Globus pallidus (tissue), 1 donor: Measurements from ENCODE around the gene EPB41L4A.

Source experiments
- DNase-seq: peaks from one replicate; pipeline ENCODE4 v3.0.0-alpha.2; 2015; ENCODE audit warnings: low spot score

The EPB41L4A gene

GRCh38 chr5:112154940-112155686 is 264.0 kb downstream of the EPB41L4A start:
- DNase-seq, result no peak

GRCh38 chr5:112149727-112150126 is 269.4 kb downstream of the EPB41L4A start:
- DNase-seq, result no peak

DNA sequence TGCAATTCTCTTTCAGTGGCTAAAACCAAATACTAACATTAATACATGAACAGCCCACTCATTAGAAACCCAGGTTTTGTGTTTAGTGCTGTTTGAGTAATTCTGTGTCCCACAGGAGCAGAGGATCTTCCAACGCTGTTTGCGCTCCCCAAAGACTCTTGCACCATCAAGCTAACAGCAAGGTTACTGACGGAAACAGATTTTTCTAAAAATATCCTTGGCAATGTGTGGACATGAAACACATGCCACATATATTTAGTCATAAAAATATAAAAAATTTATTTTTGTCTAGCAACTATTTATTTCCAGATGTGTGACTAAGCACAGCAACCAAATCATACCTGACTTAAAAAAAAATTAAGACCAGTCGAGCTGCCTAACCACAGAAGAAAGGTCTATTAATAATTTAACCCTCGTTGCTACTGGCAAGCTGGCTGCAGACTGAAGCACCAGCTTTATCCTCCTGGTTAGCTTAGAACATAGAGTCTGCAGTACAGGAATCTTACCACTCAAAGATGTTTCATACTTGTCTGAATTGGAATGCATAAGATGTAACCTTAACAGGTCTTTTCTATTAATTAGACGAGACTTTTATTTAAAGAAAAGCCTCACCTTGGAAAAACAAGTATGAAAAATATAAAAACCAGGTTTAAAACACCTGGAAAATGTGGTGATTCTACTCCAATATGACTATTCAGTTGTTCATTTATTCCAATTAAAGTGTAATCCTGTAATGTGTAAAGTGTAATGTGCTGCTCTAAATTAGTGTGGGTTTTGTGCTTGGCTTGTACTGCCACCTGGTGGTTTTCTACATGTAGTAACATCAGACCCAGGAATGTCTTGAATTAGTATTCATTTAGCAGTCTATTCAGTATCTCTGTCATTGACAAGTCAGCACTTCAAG is 272.5 kb downstream of the EPB41L4A start:
- DNase-seq, result peak; percentile 74

GRCh38 chr5:112143690-112144089 is 275.4 kb downstream of the EPB41L4A start:
- DNase-seq, result no peak

DNA sequence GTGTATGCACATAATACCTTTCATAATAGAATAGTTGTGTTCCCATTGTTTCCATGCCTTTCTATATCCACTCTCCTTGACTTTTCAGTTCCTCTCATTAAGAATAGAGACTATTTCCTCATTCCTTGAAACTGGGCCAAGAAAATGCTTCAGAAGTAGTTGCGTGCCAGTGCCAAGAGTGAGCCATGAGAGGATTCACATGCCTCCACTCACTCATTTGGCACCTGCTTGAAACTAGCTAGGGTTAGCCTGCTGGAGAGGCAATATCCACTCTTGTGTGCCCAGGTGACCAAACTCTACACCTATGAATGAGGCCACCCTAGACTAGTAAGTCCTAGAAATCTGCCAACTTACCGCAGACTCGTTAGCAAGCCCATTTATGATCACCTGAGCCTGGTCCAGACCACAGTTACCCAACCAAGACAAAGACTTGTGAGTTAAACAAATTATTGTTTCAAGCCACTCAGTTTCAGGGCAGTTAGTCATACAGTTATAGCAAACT is 276.3 kb downstream of the EPB41L4A start:
- no peak for DNase-seq

DNA sequence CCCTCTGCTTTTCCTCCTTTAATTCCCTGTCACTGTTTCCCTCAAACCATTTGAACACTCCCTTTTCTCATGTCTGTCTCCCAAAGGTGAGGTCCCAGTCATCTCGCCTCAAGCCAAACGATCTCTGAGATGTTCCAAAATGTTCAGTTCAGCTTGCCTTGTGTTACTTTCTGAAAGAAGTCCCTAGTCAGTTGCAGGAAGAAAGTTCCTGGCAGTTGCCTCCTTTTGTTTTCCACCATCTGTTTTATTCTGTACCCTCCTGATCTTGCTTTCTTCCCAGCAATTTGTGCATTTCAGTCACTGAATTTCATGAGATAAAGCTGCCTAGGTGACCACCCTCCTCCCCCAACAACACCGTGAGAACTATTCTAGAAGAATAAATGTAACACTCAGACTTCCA is 277.5 kb downstream of the EPB41L4A start:
- DNase-seq, result no peak

DNA sequence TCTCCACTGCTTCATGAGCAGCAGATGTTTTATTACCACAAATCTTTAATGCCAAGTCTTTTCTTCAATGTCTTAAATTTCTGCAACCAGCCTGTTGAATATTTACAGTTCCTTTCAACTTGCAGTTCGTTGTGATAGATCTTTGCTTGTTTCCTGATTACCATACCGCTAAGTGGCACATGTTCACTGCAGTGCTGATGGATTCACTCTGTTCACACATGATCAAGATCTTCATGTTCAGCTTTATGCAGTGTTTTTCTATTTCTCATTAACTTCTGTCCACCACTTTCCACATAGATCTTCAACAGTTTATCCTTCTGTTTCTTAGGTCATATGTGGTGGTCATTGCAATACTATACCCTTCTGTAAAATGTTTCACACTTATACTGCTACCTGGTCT is 280.6 kb downstream of the EPB41L4A start:
- DNase-seq, result no peak

GRCh38 chr5:112136773-112137172 is 282.3 kb downstream of the EPB41L4A start:
- no peak for DNase-seq

DNA sequence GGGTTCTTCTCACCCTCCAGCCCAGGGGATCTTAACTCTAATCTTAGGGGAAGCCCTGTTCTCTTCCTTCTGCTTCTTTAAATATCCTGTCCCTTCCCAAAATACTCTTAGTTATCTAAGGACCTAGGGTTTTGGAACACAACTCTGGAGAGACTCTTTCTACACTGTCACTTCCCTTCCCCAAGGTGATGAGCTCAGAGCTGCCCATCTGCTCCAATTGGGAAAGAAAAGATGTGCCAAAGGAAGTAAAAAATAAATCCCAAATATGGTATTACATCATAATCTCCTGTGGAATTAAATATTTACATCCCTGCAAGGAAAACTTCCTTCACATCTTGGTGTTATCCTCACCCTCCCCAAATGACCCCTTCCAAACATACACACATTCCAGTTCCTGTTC is 291.2 kb downstream of the EPB41L4A start:
- no peak for DNase-seq

DNA sequence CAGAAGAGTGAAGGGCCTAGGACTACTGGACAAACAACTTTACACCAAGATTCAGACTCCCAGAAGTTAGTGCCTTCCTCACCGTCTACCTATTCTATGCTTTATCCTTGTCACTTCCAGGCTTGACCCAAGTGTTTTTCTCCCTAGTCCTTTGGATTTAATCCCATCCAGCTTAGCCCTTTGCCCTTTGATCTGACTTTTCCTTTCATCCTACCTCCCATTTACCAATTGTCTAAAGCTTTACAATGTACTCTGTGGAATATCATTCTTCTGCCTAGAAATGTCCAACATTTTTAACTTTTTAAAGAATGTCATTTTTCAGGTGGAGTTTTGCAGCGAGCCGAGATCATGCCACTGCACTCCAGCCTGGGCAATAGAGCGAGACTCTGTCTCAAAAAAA is 292.1 kb downstream of the EPB41L4A start:
- no peak for DNase-seq

- no peak for DNase-seq
Observed at GRCh38 chr5:112125903-112126302, 293.2 kb downstream of the EPB41L4A start.

DNA sequence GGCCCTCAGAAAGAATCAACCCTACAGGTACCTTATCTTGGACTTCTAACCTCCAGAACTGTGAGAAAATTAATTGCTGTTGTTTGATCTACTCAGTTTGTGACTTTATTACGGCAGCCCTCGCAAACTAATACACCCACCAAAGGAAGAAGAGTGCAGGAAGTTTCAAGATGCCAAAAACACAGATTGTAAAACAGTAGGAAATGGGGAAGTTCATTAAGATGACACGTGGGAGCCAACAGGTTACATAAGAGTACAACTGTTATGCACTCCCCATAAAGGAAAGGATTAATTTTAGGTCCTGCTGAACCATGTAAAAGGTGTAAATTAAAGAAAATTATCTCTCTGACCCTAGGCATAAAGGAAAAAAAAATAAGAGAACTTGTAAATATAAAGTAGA is 294.3 kb downstream of the EPB41L4A start:
- no peak for DNase-seq

- DNase-seq, result no peak
Observed at GRCh38 chr5:112123086-112123485, 296.0 kb downstream of the EPB41L4A start.

- no peak for DNase-seq
Observed at GRCh38 chr5:112122353-112122752, 296.7 kb downstream of the EPB41L4A start.

- DNase-seq, result no peak
Observed at GRCh38 chr5:112121258-112121657, 297.8 kb downstream of the EPB41L4A start.

DNA sequence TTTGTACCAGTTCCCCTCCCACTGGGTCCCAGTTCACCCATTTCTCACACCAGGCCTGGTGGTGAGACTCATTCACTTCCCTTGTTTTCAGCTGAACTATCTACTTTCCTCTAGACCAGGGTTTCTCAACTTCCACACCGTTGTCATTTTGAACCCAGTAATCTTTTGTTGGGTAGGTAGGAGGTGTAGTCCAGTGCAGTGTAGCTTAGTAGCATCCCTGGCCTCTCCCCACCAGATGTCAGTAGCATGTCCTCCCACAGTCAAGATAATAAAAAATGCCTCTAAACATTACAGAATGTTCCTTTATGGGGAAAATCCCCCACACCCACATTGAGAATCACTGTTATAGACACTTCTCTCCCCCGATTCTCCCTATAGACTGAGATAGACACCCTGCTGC is 299.1 kb downstream of the EPB41L4A start:
- DNase-seq, result no peak

DNA sequence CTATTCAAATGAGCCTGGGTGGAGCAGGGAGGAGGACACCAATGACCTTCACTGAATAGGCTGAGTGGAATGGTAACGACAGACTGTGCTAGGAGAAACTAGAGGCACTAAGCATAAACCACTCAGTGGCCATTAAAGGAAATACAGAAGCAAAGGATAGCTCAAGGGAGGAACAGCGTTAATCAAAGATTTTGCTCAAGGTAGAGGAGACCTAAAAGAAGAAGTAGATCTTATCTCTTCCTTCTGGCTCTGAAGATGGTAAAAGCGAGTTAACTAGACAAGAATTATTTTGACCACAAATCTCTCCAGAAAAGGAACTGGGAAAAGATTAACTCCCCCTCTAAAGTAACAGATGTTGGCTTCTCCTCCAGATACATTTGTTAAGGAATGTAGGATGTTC is 299.6 kb downstream of the EPB41L4A start:
- DNase-seq, result no peak

- DNase-seq, result no peak
Observed at GRCh38 chr5:112117551-112117950, 301.5 kb downstream of the EPB41L4A start.

- DNase-seq, result no peak
Observed at GRCh38 chr5:112116371-112116770, 302.7 kb downstream of the EPB41L4A start.

DNA sequence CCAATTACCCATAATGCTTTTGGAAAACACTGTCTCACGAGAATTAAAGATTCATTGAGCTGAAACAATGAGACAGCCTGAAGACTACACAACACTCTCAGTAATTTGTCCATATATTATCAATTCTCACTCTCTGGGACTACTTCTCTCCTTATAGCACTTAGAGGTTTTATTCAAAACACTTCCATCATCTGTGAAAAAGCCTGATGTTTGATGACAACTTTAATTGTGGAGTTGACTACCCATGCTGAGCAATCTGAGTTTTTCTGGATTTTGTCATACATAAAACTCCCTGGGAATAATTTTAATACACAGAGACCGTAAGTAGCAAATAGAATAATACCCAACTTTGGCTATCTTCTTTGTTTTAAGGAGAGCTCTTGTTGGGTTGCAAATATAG is 305.5 kb downstream of the EPB41L4A start:
- no peak for DNase-seq
